ENCODE results near the gene FIBCD1. TPM values are rescaled to one million over a fixed set of nuclear protein-coding genes. Genes with fewer than 3 reads are reported as not detected.

FIBCD1 gene
- total RNA-seq, 1 experiment from 2014 or later: 7.1 TPM

DNA sequence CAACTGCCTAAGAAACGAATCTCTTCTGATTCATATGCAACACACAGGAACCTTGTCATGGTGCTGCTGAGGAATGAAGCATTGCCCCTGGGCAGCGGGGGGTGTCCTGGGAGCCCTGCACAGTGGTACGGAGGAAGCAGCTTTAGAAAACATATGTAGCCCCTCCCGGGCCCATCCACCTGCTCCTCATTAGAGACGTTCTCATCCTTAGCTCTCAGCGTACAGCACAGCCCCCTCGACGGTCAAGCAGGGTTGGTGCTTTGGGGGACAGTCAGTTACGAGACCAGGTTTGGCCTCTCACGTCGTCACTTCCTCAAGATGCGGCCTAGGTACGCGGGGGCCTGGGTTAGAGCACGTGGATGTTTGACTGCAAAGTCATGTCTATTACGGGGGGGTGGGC lies 41.5 kb upstream of the FIBCD1 start:
- no peak overlapping the region for H3K4me3 Mint-ChIP-seq
- no peaks in the 10 kb centered on the region for H3K36me3 Mint-ChIP-seq (ENCODE audit: insufficient read depth in 1 of 3, low read depth in 3 of 3)
- no peak overlapping the region for H4K91ac ChIP-seq (ENCODE audit: insufficient read length, low read depth, low read length)
- no peaks in the 10 kb centered on the region for H3K4me1 ChIP-seq (ENCODE audit: insufficient read depth, low read length)
- H3T11ph ChIP-seq (ENCODE audit: low read length): no peak overlapping the region
- H3K27me3 ChIP-seq (ENCODE audit: insufficient read depth, low read length): no peaks in the 10 kb centered on the region
- no peak overlapping the region for H4K5ac ChIP-seq (ENCODE audit: insufficient read length, low read depth, low read length)
- no peak overlapping the region for H2BK15ac ChIP-seq (ENCODE audit: low read depth, low read length)
- no peak overlapping the region for H3K14ac ChIP-seq (ENCODE audit: insufficient read depth, low read length)
- no peak overlapping the region for H3K9ac ChIP-seq (ENCODE audit: extremely low read depth, insufficient read length, low read length)
- H4K20me1 ChIP-seq (ENCODE audit: control insufficient read depth, insufficient read depth, insufficient read length): no peaks in the 10 kb centered on the region
- no CpG with 5 or more reads among the region's 16 CpGs for WGBS (ENCODE audit: extremely low coverage, insufficient read length, low lambda C conversion rate)
- no peak overlapping the region for H3K4me2 ChIP-seq (ENCODE audit: insufficient read depth, insufficient read length, low read length)
- H3K9me3 Mint-ChIP-seq: no peaks in the 10 kb centered on the region
- no peaks in the 10 kb centered on the region for H3K9me3 ChIP-seq (ENCODE audit: control insufficient read depth, low read depth, low read length)
- H3K79me1 ChIP-seq (ENCODE audit: insufficient read depth, low read depth, low read length, poor library complexity, severe bottlenecking): no peaks in the 10 kb centered on the region
- no peak overlapping the region for H2AK5ac ChIP-seq (ENCODE audit: insufficient read length, low read length)
- no peak overlapping the region for H4K8ac ChIP-seq (replicated peaks; ENCODE audit: insufficient read length, low read depth, low read length)
- H3K79me2 ChIP-seq (ENCODE audit: insufficient read depth, low read length): no peaks in the 10 kb centered on the region
- peaks cover 0 to 21% of the 10 kb centered on the region in 2 experiments; a peak in 2 of 4 replicates for H3K4me1 Mint-ChIP-seq
- H3K27ac ChIP-seq (ENCODE audit: insufficient read length, low read depth, low read length): no peak overlapping the region
- DNase-seq: no peak
- H2BK5ac ChIP-seq (ENCODE audit: insufficient read length, low read length): no peak overlapping the region
- no peak overlapping the region for H3K23ac ChIP-seq (ENCODE audit: insufficient read length, low read depth, low read length)
- no peak overlapping the region for H3K56ac ChIP-seq (ENCODE audit: insufficient read length, low read depth, low read length)
- H2AFZ ChIP-seq (ENCODE audit: low read length): no peak overlapping the region
- no peak overlapping the region for H3K18ac ChIP-seq (ENCODE audit: insufficient read length, low read depth, low read length)
- H3K27me3 Mint-ChIP-seq (ENCODE audit: low read depth): no peaks in the 10 kb centered on the region; the same call in 1 of the 2 replicates
- H3K4ac ChIP-seq (ENCODE audit: low read depth, low read length): no peak overlapping the region
- H2BK12ac ChIP-seq (ENCODE audit: insufficient read length, low read depth, low read length): no peak overlapping the region
- no peak overlapping the region for H2BK20ac ChIP-seq (ENCODE audit: low read depth, low read length, poor library complexity, severe bottlenecking)
- no peak overlapping the region; a peak in 1 of 7 replicates for H3K27ac Mint-ChIP-seq
- no peaks in the 10 kb centered on the region for H3K23me2 ChIP-seq (ENCODE audit: insufficient read length, low read depth, low read length, poor library complexity, severe bottlenecking)
- TF ChIP-seq, protein P1, sequence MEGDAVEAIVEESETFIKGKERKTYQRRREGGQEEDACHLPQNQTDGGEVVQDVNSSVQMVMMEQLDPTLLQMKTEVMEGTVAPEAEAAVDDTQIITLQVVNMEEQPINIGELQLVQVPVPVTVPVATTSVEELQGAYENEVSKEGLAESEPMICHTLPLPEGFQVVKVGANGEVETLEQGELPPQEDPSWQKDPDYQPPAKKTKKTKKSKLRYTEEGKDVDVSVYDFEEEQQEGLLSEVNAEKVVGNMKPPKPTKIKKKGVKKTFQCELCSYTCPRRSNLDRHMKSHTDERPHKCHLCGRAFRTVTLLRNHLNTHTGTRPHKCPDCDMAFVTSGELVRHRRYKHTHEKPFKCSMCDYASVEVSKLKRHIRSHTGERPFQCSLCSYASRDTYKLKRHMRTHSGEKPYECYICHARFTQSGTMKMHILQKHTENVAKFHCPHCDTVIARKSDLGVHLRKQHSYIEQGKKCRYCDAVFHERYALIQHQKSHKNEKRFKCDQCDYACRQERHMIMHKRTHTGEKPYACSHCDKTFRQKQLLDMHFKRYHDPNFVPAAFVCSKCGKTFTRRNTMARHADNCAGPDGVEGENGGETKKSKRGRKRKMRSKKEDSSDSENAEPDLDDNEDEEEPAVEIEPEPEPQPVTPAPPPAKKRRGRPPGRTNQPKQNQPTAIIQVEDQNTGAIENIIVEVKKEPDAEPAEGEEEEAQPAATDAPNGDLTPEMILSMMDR (conservative IDR thresholded peaks at IDR 0.05): no peak
- no peak overlapping the region for H2BK120ac ChIP-seq (ENCODE audit: low read depth, low read length, poor library complexity, severe bottlenecking)

Data from H9 (cell line).